UCSD-AML1 (cell line): ENCODE data around the gene ITGB6.

Experiments
- DNase-seq: peaks from one replicate; lab custom pipeline; 2025; ENCODE audit not compliant: unreplicated experiment; lab: John Stamatoyannopoulos, UW

The ITGB6 gene

GRCh38 chr2:160199683-160200389, at the start of gene ITGB6:
ITGB6 (minus strand) TSS chr2:160200272; CDS start chr2:160200063, 209 bp downstream.
- DNase-seq = no peak

GRCh38 chr2:160247296-160248035, 47.4 kb upstream of the ITGB6 start:
- DNase-seq = no peak

GRCh38 chr2:160246356-160246755, 46.3 kb upstream of the ITGB6 start:
- DNase-seq = no peak

GRCh38 chr2:160245614-160246155, 45.6 kb upstream of the ITGB6 start:
- no peak for DNase-seq

GRCh38 chr2:160242893-160243564, 43.0 kb upstream of the ITGB6 start:
- no peak for DNase-seq

GRCh38 chr2:160241251-160242137, 41.4 kb upstream of the ITGB6 start:
- no peak for DNase-seq

GRCh38 chr2:160239436-160239835, 39.4 kb upstream of the ITGB6 start:
- no peak for DNase-seq

- no peak for DNase-seq
Observed at GRCh38 chr2:160238392-160238791, 38.3 kb upstream of the ITGB6 start.

GRCh38 chr2:160232905-160233475, 32.9 kb upstream of the ITGB6 start:
- DNase-seq = no peak

- no peak for DNase-seq
Observed at GRCh38 chr2:160229591-160229990, 29.5 kb upstream of the ITGB6 start.

- DNase-seq = no peak
Observed at GRCh38 chr2:160228141-160228917, 28.3 kb upstream of the ITGB6 start.

GRCh38 chr2:160227293-160227915, 27.3 kb upstream of the ITGB6 start:
- DNase-seq = no peak

- DNase-seq = no peak
Observed at GRCh38 chr2:160226367-160226766, 26.3 kb upstream of the ITGB6 start.

GRCh38 chr2:160225722-160226121, 25.6 kb upstream of the ITGB6 start:
- DNase-seq = no peak

GRCh38 chr2:160224507-160224906, 24.4 kb upstream of the ITGB6 start:
- no peak for DNase-seq

- DNase-seq = no peak
Observed at GRCh38 chr2:160224060-160224459, 24.0 kb upstream of the ITGB6 start.

- DNase-seq = no peak
Observed at GRCh38 chr2:160223560-160223959, 23.5 kb upstream of the ITGB6 start.

GRCh38 chr2:160222546-160223283, 22.6 kb upstream of the ITGB6 start:
- DNase-seq = no peak
